Activated CD4-positive, alpha-beta memory T cell treated with anti-CD3 and anti-CD28 coated beads, Interleukin-2, amount 10 ng/mL, durations not matched to agents 7 days and 5 days (primary cell): ENCODE data around the gene RAD50. TPM values are rescaled to one million over a fixed set of nuclear protein-coding genes. Genes with fewer than 3 reads are reported as not detected.

ENCODE experiments used
- CTCF ChIA-PET: fragments of 350-600 bp; sonication (Branson Sonifier 250); formaldehyde crosslinking; loops from one replicate; lab custom pipeline; 2021; ENCODE audit warnings: antibody characterized with exemption, inconsistent platforms; lab: Charles Lee
- POLR2A ChIA-PET: fragments of 350-600 bp; sonication (Branson Sonifier 250); formaldehyde crosslinking; loops from one replicate; lab custom pipeline; 2021; ENCODE audit warnings: antibody characterized with exemption; lab: Charles Lee
- DNase-seq: peaks from one replicate; pipeline ENCODE4 v3.0.0-alpha.2; 2020
- H3K27ac Mint-ChIP-seq: one replicate; pipeline ENCODE4 v1.8.0; 2021; ENCODE audit warnings: mild to moderate bottlenecking, mixed read lengths
- H3K27me3 Mint-ChIP-seq: one replicate; pipeline ENCODE4 v1.8.0; 2021; ENCODE audit warnings: mixed read lengths
- H3K36me3 Mint-ChIP-seq: one replicate; pipeline ENCODE4 v1.8.0; 2021; ENCODE audit warnings: low read depth, mixed read lengths
- H3K4me1 Mint-ChIP-seq: one replicate; pipeline ENCODE4 v1.8.0; 2021; ENCODE audit warnings: mixed read lengths
- H3K4me3 Mint-ChIP-seq: one replicate; pipeline ENCODE4 v1.8.0; 2021; ENCODE audit warnings: mild to moderate bottlenecking, mixed read lengths
- H3K9me3 Mint-ChIP-seq: one replicate; pipeline ENCODE4 v1.8.0; 2021; ENCODE audit warnings: mixed read lengths
- total RNA-seq, 2 experiments: library from RNA; stranded (reverse); gene quantifications; one replicate each; pipeline ENCODE4 v1.2.3, GENCODE V29; 2021

Gene RAD50
- total RNA-seq, 2 experiments from 2014 or later, result 35.6 to 38.9 TPM

GRCh38 chr5:132641241-132641723 is 84.5 kb downstream of the RAD50 start:
- Mint-ChIP-seq H3K36me3 (peaks cover 82% of the 10 kb centered on the region), H3K27me3 (no peaks in the 10 kb centered on the region)
- POLR2A ChIA-PET, result interaction anchor here (0.8 to 2.0 kb wide), 10 partner anchors 8 to 230 kb away, joined by 3 to 14 read pairs (median 3); partner anchors contain the start of gene IL13

GRCh38 chr5:132641841-132642240 is 85.1 kb downstream of the RAD50 start:
- DNase-seq, result no peak
- H3K36me3 Mint-ChIP-seq, result peaks cover 84% of the 10 kb centered on the region
- ChIA-PET POLR2A (interaction anchor here (1.1 to 2.0 kb wide), 7 partner anchors 7 to 115 kb away, joined by 3 to 14 read pairs (median 3); partner anchors contain the start of gene IL13), CTCF (no interaction called here)
- no peaks in the 10 kb centered on the region for H3K9me3 Mint-ChIP-seq
- peaks cover 61% of the 10 kb centered on the region for H3K4me1 Mint-ChIP-seq
- no peaks in the 10 kb centered on the region for H3K27me3 Mint-ChIP-seq
- peak overlapping the region; percentile 64 for H3K27ac Mint-ChIP-seq
- no peak overlapping the region for H3K4me3 Mint-ChIP-seq

More at GRCh38 chr5:132641241-132641723, 84.5 kb downstream of the RAD50 start:
- H3K4me3 Mint-ChIP-seq, result no peak overlapping the region
- peaks cover 66% of the 10 kb centered on the region for H3K4me1 Mint-ChIP-seq
- H3K9me3 Mint-ChIP-seq, result no peaks in the 10 kb centered on the region
- CTCF ChIA-PET, result interaction anchor here (0.5 to 1.8 kb wide), 3 partner anchors 12 to 179 kb away, joined by 4 to 5 read pairs (median 4); no protein-coding TSS in a partner anchor
- H3K27ac Mint-ChIP-seq, result peak overlapping the region; percentile 82
- DNase-seq, result no peak

GRCh38 chr5:132644177-132644576 is 87.4 kb downstream of the RAD50 start:
- no peak for DNase-seq
- ChIA-PET POLR2A (interaction anchor here (0.9 kb wide), 1 partner anchor 60 kb away, joined by 3 read pairs; no protein-coding TSS in a partner anchor), CTCF (interaction anchor here (1.2 kb wide), 1 partner anchor 115 kb away, joined by 3 read pairs; no protein-coding TSS in a partner anchor)
- no peak overlapping the region for H3K4me3 Mint-ChIP-seq
- H3K36me3 Mint-ChIP-seq, result peaks cover 77% of the 10 kb centered on the region
- H3K9me3 Mint-ChIP-seq, result peaks cover 10% of the 10 kb centered on the region
- H3K4me1 Mint-ChIP-seq, result peaks cover 42% of the 10 kb centered on the region
- peaks cover 7% of the 10 kb centered on the region for H3K27me3 Mint-ChIP-seq
- H3K27ac Mint-ChIP-seq, result no peak overlapping the region

- Mint-ChIP-seq H3K27me3 (peaks cover 10% of the 10 kb centered on the region), H3K9me3 (peaks cover 10% of the 10 kb centered on the region), H3K4me1 (peaks cover 16% of the 10 kb centered on the region), H3K27ac (no peak overlapping the region), H3K4me3 (no peak overlapping the region), H3K36me3 (peaks cover 55% of the 10 kb centered on the region)
- CTCF ChIA-PET, result no interaction called here
- no peak for DNase-seq
- POLR2A ChIA-PET, result no interaction called here
These were observed 89.9 kb downstream of the RAD50 start for GRCh38 chr5:132646583-132647266.

GRCh38 chr5:132647473-132647872 is 90.7 kb downstream of the RAD50 start:
- Mint-ChIP-seq H3K36me3 (peaks cover 47% of the 10 kb centered on the region), H3K4me3 (no peak overlapping the region), H3K9me3 (peaks cover 10% of the 10 kb centered on the region), H3K27ac (no peak overlapping the region), H3K4me1 (peaks cover 9% of the 10 kb centered on the region), H3K27me3 (peaks cover 10% of the 10 kb centered on the region)
- ChIA-PET CTCF (no interaction called here), POLR2A (interaction anchor here (0.7 kb wide), 1 partner anchor 40 kb away, joined by 3 read pairs; no protein-coding TSS in a partner anchor)
- DNase-seq, result no peak

- Mint-ChIP-seq H3K4me1 (peaks cover under 1% of the 10 kb centered on the region), H3K4me3 (no peak overlapping the region), H3K27ac (no peak overlapping the region), H3K9me3 (peaks cover 10% of the 10 kb centered on the region), H3K36me3 (peaks cover 38% of the 10 kb centered on the region), H3K27me3 (peaks cover 11% of the 10 kb centered on the region)
- ChIA-PET POLR2A (interaction anchor here (1.4 kb wide), 1 partner anchor 7 kb away, joined by 3 read pairs; no protein-coding TSS in a partner anchor), CTCF (no interaction called here)
- no peak for DNase-seq
These were observed 91.6 kb downstream of the RAD50 start for GRCh38 chr5:132648355-132648754.

- peaks cover 7% of the 10 kb centered on the region for H3K4me1 Mint-ChIP-seq
- POLR2A ChIA-PET, result no interaction called here
These were observed 95.2 kb downstream of the RAD50 start for GRCh38 chr5:132651838-132652469.

GRCh38 chr5:132653716-132654115 is 96.9 kb downstream of the RAD50 start:
- H3K36me3 Mint-ChIP-seq, result peaks cover 4% of the 10 kb centered on the region
- CTCF ChIA-PET, result no interaction called here
- POLR2A ChIA-PET, result no interaction called here
- no peak overlapping the region for H3K4me3 Mint-ChIP-seq
- peaks cover 26% of the 10 kb centered on the region for H3K27me3 Mint-ChIP-seq
- H3K27ac Mint-ChIP-seq, result no peak overlapping the region
- DNase-seq, result no peak
- peaks cover under 1% of the 10 kb centered on the region for H3K9me3 Mint-ChIP-seq
- peaks cover 24% of the 10 kb centered on the region for H3K4me1 Mint-ChIP-seq

More at GRCh38 chr5:132651838-132652469, 95.2 kb downstream of the RAD50 start:
- peaks cover 16% of the 10 kb centered on the region for H3K36me3 Mint-ChIP-seq
- H3K4me3 Mint-ChIP-seq, result no peak overlapping the region
- CTCF ChIA-PET, result no interaction called here
- DNase-seq, result no peak
- H3K9me3 Mint-ChIP-seq, result peaks cover 10% of the 10 kb centered on the region
- H3K27me3 Mint-ChIP-seq, result peaks cover 32% of the 10 kb centered on the region
- no peak overlapping the region for H3K27ac Mint-ChIP-seq

- peak overlapping the region; percentile 44 for H3K4me3 Mint-ChIP-seq
- H3K27me3 Mint-ChIP-seq, result peaks cover 22% of the 10 kb centered on the region
- H3K27ac Mint-ChIP-seq, result peak overlapping the region; percentile 10
- no peaks in the 10 kb centered on the region for H3K9me3 Mint-ChIP-seq
- H3K4me1 Mint-ChIP-seq, result peaks cover 38% of the 10 kb centered on the region
- H3K36me3 Mint-ChIP-seq, result peaks cover 3% of the 10 kb centered on the region
- ChIA-PET CTCF (no interaction called here), POLR2A (no interaction called here)
- DNase-seq, result no peak
These were observed 99.3 kb downstream of the RAD50 start for GRCh38 chr5:132655821-132656773.

- CTCF ChIA-PET, result no interaction called here
- H3K4me1 Mint-ChIP-seq, result peaks cover 43% of the 10 kb centered on the region
These were observed 100.1 kb downstream of the RAD50 start for GRCh38 chr5:132656774-132657355.

GRCh38 chr5:132657676-132658380 is 101.1 kb downstream of the RAD50 start, which contains the start of gene IL13:
IL13 (plus strand) TSS chr5:132658173; CDS start chr5:132658187, 14 bp downstream.
- ChIA-PET POLR2A (interaction anchor here (1.0 to 3.5 kb wide), 6 partner anchors 16 to 101 kb away, joined by 3 to 12 read pairs (median 5); partner anchors contain the start of genes IL4 and RAD50), CTCF (interaction anchor here (1.4 kb wide), 1 partner anchor 15 kb away, joined by 3 read pairs; no protein-coding TSS in a partner anchor)
- Mint-ChIP-seq H3K27me3 (peaks cover 22% of the 10 kb centered on the region), H3K27ac (peak within 1 kb of the TSS; percentile 43), H3K9me3 (no peaks in the 10 kb centered on the region), H3K4me3 (peak within 1 kb of the TSS; percentile 45), H3K36me3 (peaks cover 3% of the 10 kb centered on the region), H3K4me1 (peaks cover 53% of the 10 kb centered on the region)
- DNase-seq, result no peak

More at GRCh38 chr5:132656774-132657355, 100.1 kb downstream of the RAD50 start:
- H3K9me3 Mint-ChIP-seq, result no peaks in the 10 kb centered on the region
- H3K27ac Mint-ChIP-seq, result peak overlapping the region; percentile 10
- peak overlapping the region; percentile 44 for H3K4me3 Mint-ChIP-seq
- POLR2A ChIA-PET, result interaction anchor here (1.2 to 3.5 kb wide), 4 partner anchors 15 to 100 kb away, joined by 3 to 12 read pairs (median 8); partner anchors contain the start of genes IL4 and RAD50
- H3K36me3 Mint-ChIP-seq, result peaks cover 3% of the 10 kb centered on the region
- H3K27me3 Mint-ChIP-seq, result peaks cover 22% of the 10 kb centered on the region
- no peak for DNase-seq
